GM12878 (cell line): ENCODE results near the gene RPL27A. TPM values are rescaled to one million over a fixed set of nuclear protein-coding genes. Genes with fewer than 3 reads are reported as not detected.

Experiments
- ATAC-seq: fragments of 200-7000 bp; cut with Tn5 transposase; 3 replicates; pipeline ENCODE4 v1.9.1; 2020; ENCODE audit warnings: mild to moderate bottlenecking, moderate library complexity
- BruUV-seq: library from RNA; stranded (reverse); fragments of 400-500 nt; replicated peaks from 2 replicates; lab custom pipeline; 2021; lab: Mats Ljungman, UMichigan
- CTCF ChIA-PET: fragments of 300-600 bp; sonication (Branson Sonifier 250); formaldehyde crosslinking; extraction: SDS; loops from one replicate; lab custom pipeline; 2021; ENCODE audit warnings: inconsistent platforms; lab: Yijun Ruan, JAX
- POLR2A ChIA-PET: fragments of 350-600 bp; formaldehyde crosslinking; extraction: SDS; loops from one replicate; lab custom pipeline; 2021; ENCODE audit warnings: inconsistent platforms; lab: Charles Lee
- RAD21 ChIA-PET: fragments of 300-600 bp; sonication (Branson Sonifier 250); formaldehyde crosslinking; loops from one replicate; lab custom pipeline; 2023; ENCODE audit warnings: antibody characterized with exemption; ENCODE audit not compliant: unreplicated experiment; lab: Charles Lee
- SMC1A ChIA-PET: fragments of 300-600 bp; sonication (Branson Sonifier 250); formaldehyde crosslinking; loops from one replicate; lab custom pipeline; 2023; ENCODE audit not compliant: unreplicated experiment, uncharacterized antibody; lab: Charles Lee
- DNase-seq: peaks from one replicate; pipeline ENCODE4 v3.0.0-alpha.2; 2011; ENCODE audit warnings: low read depth, low spot score
- FAIRE-seq: peaks from 3 replicates; lab custom pipeline; 2011; peaks lifted over from hg19 to GRCh38; lab: Jason Lieb, UNC
- H2AFZ ChIP-seq: 2 replicates; pipeline ENCODE4 v1.6.0; 2011; ENCODE audit warnings: low read depth, low read length, control low read depth; ENCODE audit not compliant: control insufficient read depth
- H3K27ac ChIP-seq: 2 replicates; pipeline ENCODE4 v1.5.1; 2011; ENCODE audit warnings: control low read depth; ENCODE audit not compliant: control insufficient read depth, insufficient read depth
- H3K27me3 ChIP-seq, 2 experiments: replicated peaks in 1 of 2; 2 replicates each; pipeline versions ENCODE4 v1.6.0 to v1.6.1; 2011; ENCODE audit warnings: low read length in 1 of 2; ENCODE audit not compliant: control insufficient read depth in 2 of 2, insufficient read depth in 2 of 2
- H3K36me3 ChIP-seq, 2 experiments: 2 replicates each; pipeline ENCODE4 v1.5.1; 2011; ENCODE audit warnings: low read length in 1 of 2; ENCODE audit not compliant: control insufficient read depth in 2 of 2, insufficient read depth in 2 of 2
- H3K4me1 ChIP-seq: 2 replicates; pipeline ENCODE4 v1.6.1; 2011; ENCODE audit warnings: mild to moderate bottlenecking, low read length, moderate library complexity, mixed read lengths; ENCODE audit not compliant: control insufficient read depth, insufficient read depth
- H3K4me2 ChIP-seq: 2 replicates; pipeline ENCODE4 v1.6.0; 2011; ENCODE audit warnings: control low read depth; ENCODE audit not compliant: control insufficient read depth, insufficient read depth
- H3K4me3 ChIP-seq: fragments of 200-600 bp; sonication (generic); 2 replicates; pipeline ENCODE4 v1.5.1; 2016
- H3K79me2 ChIP-seq: 2 replicates; pipeline ENCODE4 v1.6.0; 2011; ENCODE audit warnings: low read length; ENCODE audit not compliant: control insufficient read depth, insufficient read depth
- H3K9ac ChIP-seq: 2 replicates; pipeline ENCODE4 v1.8.0; 2011; ENCODE audit warnings: low read length, control low read depth, mixed read lengths; ENCODE audit not compliant: control insufficient read depth, insufficient read depth
- H3K9me3 ChIP-seq: replicated peaks from 3 replicates; pipeline ENCODE4 v1.5.1; 2011; ENCODE audit warnings: mild to moderate bottlenecking, low read length; ENCODE audit not compliant: control insufficient read depth, insufficient read depth
- H4K20me1 ChIP-seq: 2 replicates; pipeline ENCODE4 v1.6.0; 2011; ENCODE audit not compliant: control insufficient read depth, insufficient read depth
- ATF7 ChIP-seq: fragments of 450-650 bp; IDR thresholded peaks from 2 replicates; pipeline ENCODE4 v1.6.1; 2016; ENCODE audit warnings: low read depth, mild to moderate bottlenecking
- CBFB ChIP-seq: IDR thresholded peaks from 2 replicates; pipeline ENCODE4 v1.6.1; 2016; ENCODE audit warnings: antibody characterized with exemption, low read depth
- EED ChIP-seq: sonication (generic); IDR thresholded peaks from 2 replicates; pipeline ENCODE4 v1.6.1; 2016; ENCODE audit warnings: antibody characterized with exemption, low read depth
- MTA2 ChIP-seq: fragments of 450-650 bp; IDR thresholded peaks from 2 replicates; pipeline ENCODE4 v1.6.1; 2016; ENCODE audit warnings: low read depth, mild to moderate bottlenecking, moderate library complexity
- MYB ChIP-seq: fragments of 150-350 bp; IDR thresholded peaks from 2 replicates; pipeline ENCODE4 v1.6.1; 2014; ENCODE audit warnings: mild to moderate bottlenecking, low read depth, low read length, borderline replicate concordance
- NFYA ChIP-seq: IDR thresholded peaks from 2 replicates; pipeline ENCODE4 v1.6.1; 2011; ENCODE audit warnings: low read depth, mild to moderate bottlenecking, low read length, improper control_type of control experiment, borderline replicate concordance
- NR2C2 ChIP-seq: IDR thresholded peaks from 2 replicates; pipeline ENCODE4 v1.6.1; 2011; ENCODE audit warnings: borderline replicate concordance, low read depth; ENCODE audit not compliant: control insufficient read depth, insufficient read length
- NR2F1 ChIP-seq: fragments of 450-650 bp; conservative IDR thresholded peaks from 2 replicates; pipeline ENCODE4 v1.6.1; 2017; ENCODE audit warnings: mild to moderate bottlenecking
- POLR2AphosphoS2 ChIP-seq: IDR thresholded peaks from 2 replicates; pipeline ENCODE4 v1.6.1; 2011; ENCODE audit warnings: low read depth, mild to moderate bottlenecking, low read length, improper control_type of control experiment, moderate library complexity
- RAD51 ChIP-seq: fragments of 450-650 bp; IDR thresholded peaks from 2 replicates; pipeline ENCODE4 v1.6.1; 2016; ENCODE audit warnings: moderate library complexity, mild to moderate bottlenecking, inconsistent platforms
- ZNF217 ChIP-seq: fragments of 450-650 bp; IDR thresholded peaks from 2 replicates; pipeline ENCODE4 v1.6.1; 2017; ENCODE audit warnings: antibody characterized with exemption, mild to moderate bottlenecking
- WGBS: methylation state at CpG from one replicate; pipeline ENCODE4 v1.1.6; 2016; ENCODE audit warnings: low lambda C conversion rate; ENCODE audit not compliant: insufficient replicate concordance, insufficient coverage; ENCODE audit errors: missing lambda C conversion rate; 5-methylcytosine and 5-hydroxymethylcytosine counted together
- in situ Hi-C: fragments of 300-500 bp; cut with MboI; formaldehyde crosslinking; loops from 9 replicates; pipeline ENCODE4 v1.14.3; 2018; ENCODE audit warnings: mixed read lengths
- intact Hi-C: fragments of 100-400 bp; cut with micrococcal nuclease; formaldehyde crosslinking; loops from one replicate; pipeline ENCODE4 v1.14.2; 2022; ENCODE audit not compliant: unreplicated experiment
- polyA plus RNA-seq, 11 experiments: library from polyadenylated mRNA; depleted of rRNA in 4 of 11; unstranded in 6 of 11; stranded (reverse) in 5 of 11; fragments of >200 nt; fragmentation: Nextera tagmentation in 4 of 11; fragmentation: Illumina TruSeq in 1 of 11; extraction: Ambion mirVana in 4 of 11; extraction: Trizol in 1 of 11; gene quantifications; 1 replicate in 1 of 11; 2 replicates in 10 of 11; pipeline versions ENCODE4 v1.2.1 to v1.2.3, GENCODE V29; 2011 to 2016; ENCODE audit warnings: inconsistent platforms in 2 of 11, missing spikeins in 2 of 11, low read depth in 1 of 11
- total RNA-seq, 4 experiments: library from RNA; depleted of rRNA in 3 of 4; stranded (reverse); fragments of >200 nt in 3 of 4; fragmentation: Illumina TruSeq in 1 of 4; extraction: Trizol in 1 of 4; gene quantifications; 2 replicates each; pipeline versions ENCODE4 v1.2.1 to v1.2.3, GENCODE V29; 2013 to 2021
- TF ChIP-seq, protein P1 (sequence below), 3 experiments: IDR thresholded peaks in 2 of 3; conservative IDR thresholded peaks in 1 of 3; 2 replicates each; pipeline ENCODE4 v1.5.1; 2011; ENCODE audit warnings: low read depth in 3 of 3, low read length in 3 of 3, mild to moderate bottlenecking in 3 of 3, control low read depth in 2 of 3, moderate library complexity in 2 of 3, inconsistent platforms in 1 of 3, mixed read lengths in 1 of 3; ENCODE audit not compliant: control insufficient read depth in 2 of 3, insufficient read depth in 1 of 3; ENCODE audit errors: extremely low read depth in 1 of 3
- TF ChIP-seq, protein P2 (sequence below): fragments of 150-350 bp; IDR thresholded peaks from 2 replicates; pipeline ENCODE4 v1.6.1; 2014; ENCODE audit warnings: mild to moderate bottlenecking, low read depth, low read length

The RPL27A gene
- total and polyA plus RNA-seq, 10 of the 15 experiments (the other 5 are each of a cell fraction or from before 2014, with no cell fraction given): 978 to 4,776 (median 1,959) TPM

DNA sequence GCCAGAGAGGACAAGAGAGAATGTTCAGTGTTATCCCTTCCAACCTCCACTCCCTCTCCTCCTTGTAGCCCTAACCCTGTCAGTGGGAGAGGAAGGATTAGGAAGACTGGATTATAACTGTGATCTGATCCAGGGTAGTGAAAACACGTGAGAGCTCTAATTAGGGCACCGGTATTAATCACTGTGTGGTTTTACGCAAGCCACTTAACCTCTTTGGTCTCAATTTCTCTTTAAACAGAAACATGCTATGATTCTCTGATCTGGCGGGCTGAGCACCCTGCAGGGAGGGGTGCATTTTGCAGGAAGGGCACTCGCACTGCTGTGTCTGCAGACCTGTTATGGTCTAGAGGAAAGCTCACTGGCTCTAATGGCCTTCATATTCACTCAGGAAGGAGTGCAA is 11.5 kb downstream of the RPL27A start (continued):
- no peak for TF ChIP-seq EED

DNA sequence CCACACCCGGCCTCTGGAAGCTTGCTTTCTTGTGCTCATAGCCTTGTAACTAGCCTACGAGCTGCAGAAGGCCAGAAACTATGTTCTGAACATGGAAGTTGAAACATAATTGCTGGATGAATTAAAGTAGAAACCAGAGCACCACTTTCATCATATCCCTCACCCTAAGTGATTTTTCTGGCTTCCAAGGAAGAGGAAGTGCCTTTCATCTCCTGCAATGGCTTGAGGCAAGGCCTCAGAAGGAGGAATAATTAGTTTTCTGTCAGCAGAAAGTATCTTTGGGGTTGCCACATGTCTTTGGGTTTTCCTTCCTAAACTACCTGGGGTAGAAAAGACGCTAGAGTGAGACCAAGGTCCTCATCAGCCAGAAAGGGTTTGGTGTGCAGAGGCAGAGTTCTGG is 14.5 kb downstream of the RPL27A start:
- H3K79me2 ChIP-seq: no peaks in the 10 kb centered on the region; the same call in 1 of the 2 replicates
- ChIA-PET POLR2A (no interaction called here), CTCF (no interaction called here), RAD21 (no interaction called here), SMC1A (interaction anchor here (1.8 kb wide), 1 partner anchor 15 kb away, joined by 4 read pairs; the partner anchor contains the start of genes RPL27A and TRIM66)
- in situ Hi-C loops: no loop called here
- H3K9ac ChIP-seq: no peak overlapping the region
- TF ChIP-seq NR2C2: no peak
- TF ChIP-seq, protein P1, sequence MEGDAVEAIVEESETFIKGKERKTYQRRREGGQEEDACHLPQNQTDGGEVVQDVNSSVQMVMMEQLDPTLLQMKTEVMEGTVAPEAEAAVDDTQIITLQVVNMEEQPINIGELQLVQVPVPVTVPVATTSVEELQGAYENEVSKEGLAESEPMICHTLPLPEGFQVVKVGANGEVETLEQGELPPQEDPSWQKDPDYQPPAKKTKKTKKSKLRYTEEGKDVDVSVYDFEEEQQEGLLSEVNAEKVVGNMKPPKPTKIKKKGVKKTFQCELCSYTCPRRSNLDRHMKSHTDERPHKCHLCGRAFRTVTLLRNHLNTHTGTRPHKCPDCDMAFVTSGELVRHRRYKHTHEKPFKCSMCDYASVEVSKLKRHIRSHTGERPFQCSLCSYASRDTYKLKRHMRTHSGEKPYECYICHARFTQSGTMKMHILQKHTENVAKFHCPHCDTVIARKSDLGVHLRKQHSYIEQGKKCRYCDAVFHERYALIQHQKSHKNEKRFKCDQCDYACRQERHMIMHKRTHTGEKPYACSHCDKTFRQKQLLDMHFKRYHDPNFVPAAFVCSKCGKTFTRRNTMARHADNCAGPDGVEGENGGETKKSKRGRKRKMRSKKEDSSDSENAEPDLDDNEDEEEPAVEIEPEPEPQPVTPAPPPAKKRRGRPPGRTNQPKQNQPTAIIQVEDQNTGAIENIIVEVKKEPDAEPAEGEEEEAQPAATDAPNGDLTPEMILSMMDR (IDR thresholded peaks at IDR 0.05 in 2 of 3, conservative IDR thresholded peaks at IDR 0.05 in 1 of 3; ENCODE audit: control insufficient read depth in 2 of 3, extremely low read depth in 1 of 3, insufficient read depth in 1 of 3, low read depth in 3 of 3, low read length in 3 of 3): no peak
- no peak for TF ChIP-seq ZNF217
- no peak for TF ChIP-seq MYB
- TF ChIP-seq CBFB: no peak
- TF ChIP-seq ATF7: no peak
- TF ChIP-seq MTA2: no peak
- TF ChIP-seq POLR2AphosphoS2: no peak
- no peak for TF ChIP-seq NFYA
- no peak for TF ChIP-seq NR2F1
- TF ChIP-seq, protein P2, sequence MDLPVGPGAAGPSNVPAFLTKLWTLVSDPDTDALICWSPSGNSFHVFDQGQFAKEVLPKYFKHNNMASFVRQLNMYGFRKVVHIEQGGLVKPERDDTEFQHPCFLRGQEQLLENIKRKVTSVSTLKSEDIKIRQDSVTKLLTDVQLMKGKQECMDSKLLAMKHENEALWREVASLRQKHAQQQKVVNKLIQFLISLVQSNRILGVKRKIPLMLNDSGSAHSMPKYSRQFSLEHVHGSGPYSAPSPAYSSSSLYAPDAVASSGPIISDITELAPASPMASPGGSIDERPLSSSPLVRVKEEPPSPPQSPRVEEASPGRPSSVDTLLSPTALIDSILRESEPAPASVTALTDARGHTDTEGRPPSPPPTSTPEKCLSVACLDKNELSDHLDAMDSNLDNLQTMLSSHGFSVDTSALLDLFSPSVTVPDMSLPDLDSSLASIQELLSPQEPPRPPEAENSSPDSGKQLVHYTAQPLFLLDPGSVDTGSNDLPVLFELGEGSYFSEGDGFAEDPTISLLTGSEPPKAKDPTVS: no peak
- no peak for TF ChIP-seq RAD51
- intact Hi-C loops: no loop called here
- FAIRE-seq (no peak), DNase-seq (no peak), ATAC-seq (no peak)
- no peaks in the 10 kb centered on the region for H3K27me3 ChIP-seq
- H3K4me1 ChIP-seq: no peaks in the 10 kb centered on the region
- no peak overlapping the region for H3K4me3 ChIP-seq
- BruUV-seq: no TSS peak
- no peak overlapping the region for H3K4me2 ChIP-seq
- no peaks in the 10 kb centered on the region for H4K20me1 ChIP-seq
- no peak overlapping the region for H3K27ac ChIP-seq
- H3K9me3 ChIP-seq: no peaks in the 10 kb centered on the region
- 79% methylated on average over 3 of the region's 3 CpGs for WGBS
- peaks cover 0 to 7% of the 10 kb centered on the region in 2 experiments; a peak in 2 of 4 replicates for H3K36me3 ChIP-seq
- H2AFZ ChIP-seq: no peak overlapping the region
